ENCODE results near the gene RAX2. TPM values are rescaled to one million over a fixed set of nuclear protein-coding genes. Genes with fewer than 3 reads are reported as not detected.

Gene RAX2
- total and polyA plus RNA-seq, 2 donors (not counting 3 experiments of a cell fraction or from before 2014, with no cell fraction given) = not detected

- BruUV-seq (replicated peaks) = no TSS peak
- CTCF ChIA-PET = no interaction called here
- DNase-seq (ENCODE audit: low read depth, low spot score) (no peak), FAIRE-seq (no peak)
- Histone ChIP-seq H3K4me3 (replicated peaks in 1 of 3; ENCODE audit: insufficient read depth in 1 of 3, low read depth in 1 of 3, low read length in 3 of 3) (no peak overlapping the region), H3K4me2 (ENCODE audit: insufficient read depth, low read length) (no peak overlapping the region), H3K9me3 (replicated peaks; ENCODE audit: control insufficient read depth, insufficient read depth, low read length) (no peaks in the 10 kb centered on the region), H4K20me1 (replicated peaks; ENCODE audit: control insufficient read depth, extremely low read depth, insufficient read depth, low read length) (no peaks in the 10 kb centered on the region), H3K27ac (ENCODE audit: insufficient read depth, low read depth, low read length) (no peak overlapping the region), H3K9ac (replicated peaks; ENCODE audit: extremely low read depth, insufficient read depth, low read length) (no peak overlapping the region), H3K79me2 (ENCODE audit: control insufficient read depth, insufficient read depth, low read length) (no peaks in the 10 kb centered on the region), H3K36me3 (ENCODE audit: control insufficient read depth in 2 of 2, extremely low read depth in 1 of 2, insufficient read depth in 2 of 2, low read length in 2 of 2) (no peaks in the 10 kb centered on the region), H3K27me3 (ENCODE audit: control insufficient read depth in 2 of 2, insufficient read depth in 2 of 2, low read length in 2 of 2) (peaks cover 20 to 24% of the 10 kb centered on the region in 2 experiments), H3K9me1 (replicated peaks; ENCODE audit: control insufficient read depth, extremely low read depth, insufficient read depth, low read length) (no peaks in the 10 kb centered on the region), H3K4me1 (ENCODE audit: control insufficient read depth, extremely low read depth, insufficient read depth, low read length) (no peaks in the 10 kb centered on the region), H2AFZ (ENCODE audit: low read depth, low read length) (no peak overlapping the region)
- POLR2A ChIA-PET = no interaction called here
- dilution Hi-C loops (cut with MboI; ENCODE audit: extremely low pct_ligation_motif_present, low sequenced_read_pairs) = no loop called here
- TF ChIP-seq JUN (IDR thresholded peaks at IDR 0.05; ENCODE audit: borderline replicate concordance, insufficient read depth, insufficient read length, low read depth) (no peak), EZH2 (IDR thresholded peaks at IDR 0.05; ENCODE audit: borderline replicate concordance, low read depth, low read length, severe bottlenecking) (no peak), GATA2 (IDR thresholded peaks at IDR 0.05; ENCODE audit: insufficient read depth, insufficient read length, low read depth, low read length) (no peak), MAX (IDR thresholded peaks at IDR 0.05; ENCODE audit: insufficient read depth, insufficient read length) (no peak), FOS (IDR thresholded peaks at IDR 0.05; ENCODE audit: borderline replicate concordance, insufficient read depth, low read length) (no peak), POLR2AphosphoS5 (IDR thresholded peaks at IDR 0.05; ENCODE audit: insufficient read depth, low read depth, low read length) (no peak), CTCF (IDR thresholded peaks at IDR 0.05; ENCODE audit: extremely low read depth in 1 of 2, insufficient read depth in 1 of 2, low read depth in 1 of 2, low read length in 2 of 2) (no peak), MYC (IDR thresholded peaks at IDR 0.05; ENCODE audit: low read depth, low read length) (no peak), POLR2A (IDR thresholded peaks at IDR 0.05; ENCODE audit: low read depth, low read length) (no peak)
- intact Hi-C loops (cut with micrococcal nuclease) = no loop called here
These were observed 46.3 kb downstream of the RAX2 start for GRCh38 chr19:3725640-3726310.
